ENCODE measurements around the gene ASPG.

DNA sequence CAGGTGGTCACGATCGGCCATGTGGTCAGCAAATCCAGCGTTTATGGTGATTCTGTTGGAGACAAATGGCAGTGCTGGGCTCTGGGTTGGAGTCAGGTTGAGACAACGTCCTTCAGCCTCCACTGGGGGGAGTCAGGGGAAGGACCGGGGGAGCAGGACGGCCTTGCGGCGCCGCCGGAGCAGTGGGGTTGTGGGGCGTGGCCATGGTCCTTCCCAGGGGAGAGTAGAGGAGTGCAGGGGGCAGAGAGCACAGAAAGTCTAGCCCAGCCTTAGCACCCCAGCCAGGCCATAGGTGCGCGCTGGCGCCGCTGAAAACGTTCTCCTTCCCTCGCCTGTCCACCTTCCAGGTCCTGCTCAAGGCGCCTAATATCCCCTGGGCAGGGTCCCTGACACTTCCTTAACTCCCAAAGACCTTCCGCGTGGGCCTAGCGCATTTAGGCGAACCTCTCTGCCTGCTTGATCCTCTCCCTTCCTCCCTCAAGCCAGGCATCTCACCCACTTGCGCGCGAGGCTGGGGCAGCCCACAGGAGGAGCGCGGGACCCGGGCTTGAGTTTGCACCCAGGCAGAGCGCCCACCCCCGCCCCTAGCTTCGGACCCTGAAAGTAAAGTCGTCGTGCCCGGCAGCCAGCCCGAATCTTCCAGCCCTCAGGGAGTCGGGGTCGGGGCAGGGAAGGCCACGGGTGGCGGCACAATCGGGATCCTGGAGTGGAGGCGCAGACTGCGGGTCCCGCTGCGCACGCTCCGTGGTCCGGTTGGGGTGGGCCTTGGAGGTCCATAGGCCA is 49.8 kb downstream of the ASPG start:
- TF ChIP-seq, protein P1, sequence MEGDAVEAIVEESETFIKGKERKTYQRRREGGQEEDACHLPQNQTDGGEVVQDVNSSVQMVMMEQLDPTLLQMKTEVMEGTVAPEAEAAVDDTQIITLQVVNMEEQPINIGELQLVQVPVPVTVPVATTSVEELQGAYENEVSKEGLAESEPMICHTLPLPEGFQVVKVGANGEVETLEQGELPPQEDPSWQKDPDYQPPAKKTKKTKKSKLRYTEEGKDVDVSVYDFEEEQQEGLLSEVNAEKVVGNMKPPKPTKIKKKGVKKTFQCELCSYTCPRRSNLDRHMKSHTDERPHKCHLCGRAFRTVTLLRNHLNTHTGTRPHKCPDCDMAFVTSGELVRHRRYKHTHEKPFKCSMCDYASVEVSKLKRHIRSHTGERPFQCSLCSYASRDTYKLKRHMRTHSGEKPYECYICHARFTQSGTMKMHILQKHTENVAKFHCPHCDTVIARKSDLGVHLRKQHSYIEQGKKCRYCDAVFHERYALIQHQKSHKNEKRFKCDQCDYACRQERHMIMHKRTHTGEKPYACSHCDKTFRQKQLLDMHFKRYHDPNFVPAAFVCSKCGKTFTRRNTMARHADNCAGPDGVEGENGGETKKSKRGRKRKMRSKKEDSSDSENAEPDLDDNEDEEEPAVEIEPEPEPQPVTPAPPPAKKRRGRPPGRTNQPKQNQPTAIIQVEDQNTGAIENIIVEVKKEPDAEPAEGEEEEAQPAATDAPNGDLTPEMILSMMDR (IDR thresholded peaks at IDR 0.05), result no peak
- TF ChIP-seq POLR2A (IDR thresholded peaks at IDR 0.05), result no peak

Data from esophagus squamous epithelium (tissue), 4 donors.